ENCODE data around the gene FN3KRP.

Gene FN3KRP

DNA sequence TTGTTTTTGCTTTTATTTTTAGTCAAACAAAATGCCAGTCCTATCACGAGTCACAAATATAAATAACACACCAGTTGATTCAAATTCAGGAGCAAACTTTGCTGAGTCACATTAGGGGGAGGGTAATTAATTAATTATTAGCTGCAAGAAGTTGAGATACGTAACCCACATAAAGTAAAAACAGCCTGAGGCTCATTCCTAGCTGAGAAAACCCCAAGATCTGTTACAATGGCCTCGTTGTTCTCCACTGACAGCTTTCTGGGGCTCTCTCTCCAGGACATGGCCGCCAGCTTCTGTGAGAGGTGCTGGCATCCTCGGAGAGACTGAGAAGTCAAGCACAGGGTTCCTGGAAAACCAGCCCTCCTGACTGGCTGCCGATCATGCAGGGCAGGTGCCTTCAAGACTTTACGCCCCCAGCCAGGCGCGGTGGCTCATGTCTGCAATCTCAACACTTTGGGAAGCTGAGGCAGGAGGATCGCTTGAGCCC, 29.1 kb upstream of the FN3KRP start:
- no peak overlapping the region for H3K4me3 ChIP-seq (ENCODE audit: low read depth, low read length)

GRCh38 chr17:82687871-82688270, 28.6 kb upstream of the FN3KRP start:
- H3K4me3 ChIP-seq (ENCODE audit: low read depth, low read length) = no peak overlapping the region

DNA sequence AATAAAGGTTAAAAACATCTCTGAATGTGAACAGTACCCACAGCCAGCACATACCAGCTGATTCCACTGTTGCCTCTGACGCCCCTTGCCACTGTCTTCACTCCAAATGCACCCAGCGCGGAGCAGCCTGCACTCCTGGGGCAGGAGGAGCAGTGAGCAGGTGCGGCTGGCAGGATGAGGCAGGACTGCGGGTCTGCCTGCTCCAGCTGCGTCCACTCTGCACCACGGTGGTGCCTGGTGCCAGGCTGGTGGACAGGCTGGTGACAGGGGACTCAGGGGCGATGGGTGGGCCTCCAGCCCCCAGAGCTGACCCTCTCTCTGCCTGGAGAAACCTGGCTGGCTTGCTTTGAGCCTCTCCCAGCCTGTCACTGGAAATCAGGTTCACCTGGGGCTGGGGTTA, 27.4 kb upstream of the FN3KRP start:
- no peak overlapping the region for H3K4me3 ChIP-seq (ENCODE audit: low read depth, low read length)

DNA sequence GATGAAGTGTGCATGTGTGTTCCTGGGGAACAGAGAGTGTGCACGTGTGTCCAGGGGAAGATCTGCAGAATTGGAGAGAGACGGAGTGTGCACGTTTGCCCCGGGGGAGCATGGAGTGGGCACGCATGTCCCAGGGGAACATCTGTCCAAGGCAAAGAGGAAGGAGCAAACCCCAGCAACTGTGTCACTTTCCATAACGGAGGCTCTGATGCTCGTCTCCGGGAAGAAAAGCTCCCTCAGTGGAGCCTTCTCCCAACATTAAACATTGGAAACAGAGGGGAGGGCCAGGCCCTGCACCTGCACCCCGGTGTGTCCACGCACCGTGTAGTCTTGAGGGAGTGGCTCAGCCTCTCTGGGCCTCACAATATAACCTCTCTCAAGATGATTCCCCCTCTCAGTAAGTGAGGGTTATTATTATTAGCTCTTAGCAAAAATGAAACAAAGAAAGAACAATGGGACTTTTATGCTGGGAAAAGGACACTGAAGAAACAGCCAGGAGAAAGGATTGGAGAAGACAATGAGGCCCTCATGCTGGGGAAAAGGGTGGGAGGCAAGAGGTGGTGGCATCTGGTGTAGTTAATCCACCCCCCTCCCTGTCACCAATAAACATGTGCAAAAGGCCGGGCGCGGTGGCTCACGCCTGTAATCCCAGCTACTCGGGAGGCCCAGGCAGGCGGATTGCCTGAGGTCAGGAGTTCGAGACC, 25.6 kb upstream of the FN3KRP start:
- H3K4me3 ChIP-seq (ENCODE audit: low read depth, low read length) = no peak overlapping the region

GRCh38 chr17:82691714-82692113, 24.8 kb upstream of the FN3KRP start:
- no peak overlapping the region for H3K4me3 ChIP-seq (ENCODE audit: low read depth, low read length)

DNA sequence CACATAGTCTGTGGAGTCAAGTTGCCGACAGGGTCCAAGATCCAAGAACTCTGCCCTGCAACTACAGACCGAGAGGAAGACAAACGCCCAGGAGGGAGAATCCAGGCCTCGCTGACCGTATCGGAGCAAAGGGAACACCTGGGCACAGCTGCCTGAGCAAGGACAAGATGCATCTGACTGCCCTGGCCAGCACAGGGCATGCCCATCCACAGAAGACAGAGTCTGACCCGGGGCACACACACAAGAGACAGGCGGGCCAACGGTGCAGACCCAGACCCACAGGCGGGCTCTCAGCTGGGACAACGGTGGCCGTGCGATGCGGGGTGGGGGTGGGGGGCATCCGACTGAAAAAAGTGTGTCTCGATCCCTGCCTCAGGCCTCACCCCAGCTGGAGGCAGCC, 24.2 kb upstream of the FN3KRP start:
- H3K4me3 ChIP-seq (ENCODE audit: low read depth, low read length) = no peak overlapping the region

GRCh38 chr17:82693168-82693867, 23.2 kb upstream of the FN3KRP start:
- no peak overlapping the region for H3K4me3 ChIP-seq (ENCODE audit: low read depth, low read length)

- no peak overlapping the region for H3K4me3 ChIP-seq (ENCODE audit: low read depth, low read length)
Measured at GRCh38 chr17:82694647-82695046, 21.9 kb upstream of the FN3KRP start.

DNA sequence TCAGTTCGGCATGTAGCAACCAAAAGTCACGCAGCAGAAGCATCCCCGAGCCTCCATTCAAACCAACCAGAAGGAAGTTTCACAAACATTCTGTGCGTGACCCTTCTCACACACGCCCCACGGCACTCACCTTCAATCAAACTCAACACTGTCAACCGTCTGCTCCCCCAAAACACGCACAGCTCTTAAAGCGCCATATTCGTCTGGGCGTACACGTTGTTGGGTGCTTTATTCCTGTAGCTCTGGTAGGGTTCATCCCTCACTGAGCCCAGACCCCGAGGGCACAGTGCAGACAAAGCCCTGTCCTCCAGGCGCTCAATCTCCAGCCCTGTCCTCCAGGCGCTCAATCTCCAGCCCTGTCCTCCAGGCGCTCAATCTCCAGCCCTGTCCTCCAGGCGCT, 20.2 kb upstream of the FN3KRP start:
- H3K4me3 ChIP-seq (ENCODE audit: low read depth, low read length) = no peak overlapping the region

- peak overlapping the region; percentile 41 for H3K4me3 ChIP-seq (ENCODE audit: low read depth, low read length)
Measured at GRCh38 chr17:82696916-82697807, 19.3 kb upstream of the FN3KRP start.

- H3K4me3 ChIP-seq (ENCODE audit: low read depth, low read length) = peak overlapping the region; percentile 41
Measured at GRCh38 chr17:82697808-82698064, 18.8 kb upstream of the FN3KRP start.

DNA sequence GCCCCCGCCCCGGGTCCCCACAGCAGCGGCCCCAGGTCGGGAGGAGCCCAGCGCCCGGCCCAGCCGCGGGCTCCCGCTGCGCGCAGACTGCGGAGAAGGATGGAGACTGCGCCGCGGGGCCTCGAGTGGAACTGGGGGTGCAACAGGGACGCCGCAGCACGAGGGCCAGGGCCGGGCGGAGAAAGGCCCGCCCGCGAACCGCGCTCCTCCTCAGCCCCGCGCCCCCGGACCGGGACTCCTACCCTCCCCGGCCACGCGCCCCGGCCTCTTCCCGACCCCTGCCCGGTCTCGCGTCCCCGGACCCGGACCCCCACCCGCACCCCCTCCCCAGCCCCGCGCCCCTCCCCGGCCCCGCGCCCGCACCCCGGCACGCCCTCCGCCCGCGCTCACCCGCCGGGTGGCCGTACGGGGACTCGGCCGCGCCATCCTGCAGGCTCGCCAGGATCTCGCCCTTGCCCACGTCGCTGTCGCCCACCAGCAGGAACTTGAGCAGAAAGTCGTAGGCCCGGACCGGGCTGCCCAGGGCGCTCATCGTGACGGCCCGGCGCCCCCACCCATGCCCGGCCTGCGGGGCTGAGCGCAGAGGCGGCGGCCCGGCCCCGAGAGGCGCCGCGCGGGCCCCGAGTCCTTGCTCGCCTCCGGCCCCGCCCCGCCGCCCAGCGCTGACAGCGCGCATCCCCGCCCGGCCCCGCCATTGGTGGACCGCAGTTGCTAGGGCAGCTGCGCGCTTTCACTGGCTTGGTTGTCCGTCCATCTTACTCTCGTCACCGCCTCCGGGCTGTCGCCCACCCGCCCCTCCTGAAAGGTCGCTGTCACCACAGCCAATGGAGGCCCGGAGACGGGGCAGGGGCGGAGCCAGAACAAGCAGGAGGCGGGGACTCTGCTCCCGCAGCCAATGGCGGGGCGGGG, 18.2 kb upstream of the FN3KRP start, which contains the start of gene RAB40B:
Gene RAB40B (minus strand): TSS at position 634 of the 909 bp plus-strand sequence. CDS start 102 bp downstream, at position 532.
- H3K4me3 ChIP-seq (ENCODE audit: low read depth, low read length) = peak within 1 kb of the TSS; percentile 53

- H3K4me3 ChIP-seq (ENCODE audit: low read depth, low read length) = peak overlapping the region; percentile 53
Measured at GRCh38 chr17:82698974-82699442, 17.5 kb upstream of the FN3KRP start.

DNA sequence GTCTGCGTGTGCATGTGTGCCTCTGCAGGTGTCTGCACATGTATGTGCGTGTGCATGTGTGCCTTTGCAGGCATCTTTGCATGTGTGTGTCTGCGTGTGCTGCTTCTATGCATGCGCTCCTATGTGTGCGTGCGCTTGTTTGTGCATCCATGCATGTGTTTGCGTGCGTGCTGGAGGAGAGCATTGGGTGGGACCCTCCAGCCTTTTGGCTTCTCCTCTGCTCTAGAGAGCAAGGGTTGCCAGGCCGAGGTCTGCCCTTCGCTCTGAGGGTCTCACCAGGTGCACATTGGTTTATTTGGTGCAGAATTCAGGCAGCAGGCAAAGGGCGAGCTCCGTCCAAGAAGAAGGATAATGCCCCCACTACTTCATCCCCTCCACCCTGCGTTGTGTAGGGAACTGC, 17.0 kb upstream of the FN3KRP start:
- peak overlapping the region; percentile 53 for H3K4me3 ChIP-seq (ENCODE audit: low read depth, low read length)

DNA sequence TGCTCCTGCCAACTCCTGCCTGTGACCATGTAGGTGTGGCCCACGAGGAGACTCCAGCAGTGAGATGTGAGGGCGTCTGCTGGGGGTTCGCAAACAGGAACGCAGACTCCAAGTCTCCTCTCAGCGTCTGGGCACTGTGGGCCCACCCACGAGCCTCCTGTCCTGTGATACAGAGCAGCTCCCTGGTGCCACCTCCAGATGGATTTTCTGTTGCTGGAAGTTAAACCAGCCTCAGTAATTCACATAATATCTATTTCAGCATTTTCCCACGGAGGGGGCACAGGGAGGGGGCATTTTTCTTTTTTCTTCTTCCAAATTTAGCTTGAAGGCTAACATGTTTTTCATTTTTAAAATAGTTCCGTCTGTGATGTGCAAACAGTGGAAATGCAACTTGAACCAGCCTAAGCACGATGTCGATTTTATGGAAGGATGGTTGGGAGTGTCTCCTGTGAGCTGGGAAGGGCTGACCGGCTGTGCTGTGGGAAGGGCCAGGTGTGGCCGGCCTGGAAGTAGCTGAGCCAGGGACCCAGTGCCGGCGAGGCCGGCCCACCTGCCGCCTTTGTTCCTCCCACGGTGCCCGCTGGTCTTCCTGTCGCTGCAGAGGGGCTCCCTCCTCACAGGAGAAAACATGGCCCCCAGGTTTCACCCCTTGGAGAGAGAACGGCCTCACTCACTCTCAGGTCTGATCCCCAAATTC, 14.1 kb upstream of the FN3KRP start:
- H3K4me3 ChIP-seq (ENCODE audit: low read depth, low read length) = no peak overlapping the region

DNA sequence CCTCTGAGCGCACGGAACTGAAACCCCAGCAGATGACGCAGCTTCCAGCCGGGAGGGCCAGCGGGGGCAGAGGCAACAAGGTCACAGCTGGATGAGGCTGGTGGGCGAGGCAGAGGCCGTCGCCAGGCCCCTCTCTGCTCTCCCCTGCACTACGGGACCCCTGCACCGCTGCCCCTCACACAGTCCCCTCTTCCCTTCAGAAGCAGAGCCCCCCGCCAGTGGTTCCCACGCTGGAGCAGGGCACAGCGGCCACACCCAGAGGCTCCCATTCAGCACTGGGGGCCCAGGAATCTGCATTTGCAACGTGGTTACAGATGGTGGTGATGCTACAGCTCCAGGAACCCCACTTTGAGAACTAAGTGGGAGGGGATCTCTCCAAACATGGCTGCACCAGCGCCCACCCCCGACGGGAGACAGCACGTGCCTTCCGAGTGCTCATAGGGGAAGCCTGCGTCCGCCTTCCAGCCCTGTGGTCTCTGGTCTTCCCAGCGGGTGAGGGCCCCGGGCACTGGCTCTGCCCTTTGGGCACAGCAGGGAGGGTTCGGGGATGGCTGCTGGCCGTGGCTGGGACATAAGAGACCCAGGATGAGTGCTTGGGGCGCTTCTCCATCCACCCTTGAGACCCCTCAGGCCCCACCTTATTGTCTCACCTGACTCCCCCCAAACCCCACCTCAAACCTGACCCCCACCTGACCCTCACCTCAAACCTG, 13.3 kb upstream of the FN3KRP start:
- H3K4me3 ChIP-seq (ENCODE audit: low read depth, low read length) = no peak overlapping the region

- no peak overlapping the region for H3K4me3 ChIP-seq (ENCODE audit: low read depth, low read length)
Measured at GRCh38 chr17:82703935-82704865, 12.3 kb upstream of the FN3KRP start.

DNA sequence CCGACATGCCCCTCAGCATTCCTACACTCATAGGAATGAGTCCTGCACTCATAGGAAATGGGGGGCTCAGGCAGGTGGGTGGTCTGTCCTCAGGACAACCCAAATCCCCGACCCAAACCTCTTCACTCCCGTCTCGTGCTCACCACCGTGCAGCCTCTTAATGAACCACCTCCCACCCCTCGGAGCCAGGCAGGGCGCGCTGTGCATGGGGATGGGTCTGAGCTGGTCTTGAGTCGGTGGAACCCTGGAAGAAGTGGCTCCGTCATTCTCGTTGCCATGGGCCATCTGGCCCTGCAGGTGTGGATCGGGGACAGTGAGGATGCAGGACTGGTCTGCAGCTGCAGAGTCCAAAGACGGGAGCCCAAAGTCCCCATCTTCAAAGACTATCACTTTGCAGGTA, 11.6 kb upstream of the FN3KRP start:
- no peak overlapping the region for H3K4me3 ChIP-seq (ENCODE audit: low read depth, low read length)

Measured in iPS-11a (cell line).